ENCODE data around the gene PARP1.
A peak's percentile ranks its signal among the peaks of the same experiment; 100 is the strongest.
"Not testable (repeated sequence)": the region's sequence is repeated elsewhere in the genome, so short reads cannot be mapped to it uniquely, and the experiment has no call there.

PARP1 gene

DNA sequence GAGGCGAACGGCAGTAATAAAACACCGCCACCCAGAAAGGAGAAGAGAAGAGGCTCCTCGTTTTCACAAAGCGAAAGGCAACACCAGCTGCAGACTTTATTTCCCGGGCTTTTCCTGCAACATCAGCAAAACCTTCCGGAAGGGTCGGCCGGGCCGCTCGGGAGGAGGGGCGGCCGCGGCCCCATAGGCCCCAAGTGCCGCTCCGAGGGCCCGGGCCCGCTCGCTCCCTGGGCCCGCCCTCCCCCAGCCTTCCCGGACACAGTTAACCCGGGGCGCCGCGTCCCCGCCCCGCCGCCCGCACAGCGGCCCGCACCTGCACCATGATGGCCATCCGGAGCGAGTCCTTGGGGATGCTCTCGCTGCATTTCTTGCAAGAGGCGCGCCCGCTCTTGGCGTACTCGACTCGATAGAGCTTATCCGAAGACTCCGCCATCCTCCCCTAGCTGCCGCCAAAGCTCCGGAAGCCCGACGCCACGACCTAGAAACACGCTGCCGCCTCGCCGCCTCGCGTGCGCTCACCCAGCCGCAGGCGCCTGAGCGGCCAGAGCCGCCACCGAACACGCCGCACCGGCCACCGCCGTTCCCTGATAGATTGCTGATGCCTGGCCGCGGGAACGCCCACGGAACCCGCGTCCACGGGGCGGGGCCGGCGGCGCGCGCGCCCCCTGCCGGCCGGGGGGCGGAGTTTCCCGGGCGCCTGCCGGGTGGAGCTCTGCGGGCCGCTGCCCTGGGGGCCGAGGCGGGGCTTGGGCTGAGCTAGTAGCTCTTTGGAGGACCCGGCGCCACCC, at the start of gene PARP1:
Gene PARP1, minus strand, starts transcription at position 597 of the 788 bp plus-strand sequence. Its CDS starts 164 bp downstream, at position 433.
- peak; percentile 98 for DNase-seq

DNA sequence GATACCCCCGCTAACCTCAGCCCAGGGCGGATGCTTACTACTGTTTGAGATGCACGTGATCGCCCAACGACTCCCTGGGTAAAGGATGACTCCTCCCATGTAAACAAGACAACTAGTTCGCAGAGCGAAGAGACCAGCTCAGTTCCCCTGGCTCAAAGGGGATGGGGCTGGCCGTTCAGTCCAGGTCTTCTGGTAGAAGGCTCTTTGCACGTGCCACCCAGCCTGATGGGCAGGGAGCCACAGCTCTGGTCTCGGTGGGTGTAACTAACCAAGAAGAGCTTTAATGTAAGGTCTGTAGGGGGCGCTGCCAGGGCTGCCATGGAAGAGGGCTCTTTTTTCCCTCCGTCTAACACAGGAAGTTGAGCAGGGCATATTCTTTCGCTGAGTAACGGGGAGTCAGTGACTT, 49.4 kb upstream of the PARP1 start:
- DNase-seq = no peak

DNA sequence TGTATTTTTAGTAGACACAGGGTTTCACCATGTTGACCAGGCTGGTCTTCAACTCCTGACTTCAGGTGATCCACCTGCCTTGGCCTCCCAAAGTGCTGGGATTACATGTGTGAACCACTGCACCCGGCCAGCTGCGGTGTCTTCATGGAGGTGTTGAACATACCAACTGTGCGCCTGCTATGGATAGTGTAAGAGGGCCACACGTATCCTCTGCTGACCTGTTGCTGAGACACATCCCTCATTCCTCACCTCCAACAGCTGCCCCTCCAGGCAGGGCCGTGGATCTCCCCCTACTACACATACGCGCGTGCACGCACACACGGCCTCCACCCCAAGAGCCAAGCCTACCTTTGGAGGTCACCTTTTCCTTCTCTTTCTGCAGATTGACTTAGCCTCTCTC, 48.0 kb upstream of the PARP1 start:
- no peak for DNase-seq

DNA sequence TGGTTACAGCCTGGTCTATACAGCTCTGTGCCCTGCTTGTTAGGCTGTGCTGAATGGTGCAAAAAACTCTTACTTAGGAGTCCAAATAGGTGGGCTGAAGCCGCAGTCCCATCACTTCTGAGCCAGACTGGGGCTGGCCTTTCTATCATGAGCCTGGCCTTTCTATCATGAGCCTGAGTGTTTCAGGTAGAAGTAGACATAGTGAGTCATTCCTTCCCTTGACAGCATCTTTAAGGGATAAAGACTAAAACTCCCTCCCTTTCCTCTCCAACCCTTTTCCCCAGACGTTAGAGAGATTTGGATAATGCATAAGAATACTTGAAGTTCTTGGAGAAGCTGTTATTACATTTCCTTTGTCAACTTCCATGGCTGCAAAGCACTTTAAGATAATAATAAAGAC, 46.5 kb upstream of the PARP1 start:
- DNase-seq = no peak

DNA sequence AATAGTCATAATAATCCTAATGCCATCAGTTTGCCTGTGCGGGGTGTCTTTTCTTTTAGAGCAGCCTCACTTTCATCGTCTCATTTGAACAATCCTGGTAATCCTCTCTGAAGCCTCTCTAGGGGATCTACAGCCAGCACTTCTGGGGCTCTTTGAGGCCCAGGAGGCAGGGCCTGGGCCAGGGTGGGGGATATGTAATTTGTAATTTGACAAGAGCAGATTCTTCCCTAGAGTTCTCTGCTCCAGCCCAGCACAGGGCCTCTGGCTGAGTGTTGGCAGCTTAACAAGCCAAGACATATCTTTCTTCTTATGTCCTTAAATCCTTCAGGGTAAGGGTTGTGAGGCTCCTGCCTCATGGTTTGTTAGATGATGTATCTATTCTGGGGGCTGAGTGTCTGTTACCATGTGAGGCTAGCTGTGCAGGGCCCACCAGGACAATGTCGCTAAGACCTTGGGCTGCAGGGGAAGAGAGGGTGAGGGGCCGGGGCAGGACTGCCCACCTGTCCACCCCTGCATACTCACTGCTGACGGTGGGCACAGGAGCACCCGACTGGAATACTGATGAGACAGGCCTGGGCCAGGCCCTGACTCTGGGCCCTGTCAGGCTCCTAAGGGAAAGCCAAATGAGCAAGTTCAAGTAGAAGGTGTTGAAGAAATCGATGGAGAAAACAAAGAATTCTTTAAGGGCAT, 45.3 kb upstream of the PARP1 start:
- DNase-seq = no peak

DNA sequence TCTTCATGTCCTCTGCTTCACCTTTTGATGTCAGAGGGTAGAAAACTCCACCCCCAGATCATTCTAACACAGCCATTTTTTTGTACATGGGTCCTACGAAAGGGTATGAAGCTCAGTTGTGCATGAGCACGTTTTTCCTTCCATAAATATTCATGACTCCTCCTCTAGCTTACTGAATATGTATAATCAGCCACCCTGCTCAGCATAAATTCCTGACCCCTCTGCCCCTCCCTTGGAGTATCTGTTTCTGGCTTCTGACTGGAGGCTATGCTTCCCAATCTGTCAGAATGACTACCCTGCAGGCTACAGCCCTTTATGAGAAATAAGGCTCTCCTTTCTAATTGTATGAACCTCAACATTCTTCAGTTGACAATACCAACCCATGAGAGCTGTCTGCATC, 42.8 kb upstream of the PARP1 start:
- no peak for DNase-seq

DNA sequence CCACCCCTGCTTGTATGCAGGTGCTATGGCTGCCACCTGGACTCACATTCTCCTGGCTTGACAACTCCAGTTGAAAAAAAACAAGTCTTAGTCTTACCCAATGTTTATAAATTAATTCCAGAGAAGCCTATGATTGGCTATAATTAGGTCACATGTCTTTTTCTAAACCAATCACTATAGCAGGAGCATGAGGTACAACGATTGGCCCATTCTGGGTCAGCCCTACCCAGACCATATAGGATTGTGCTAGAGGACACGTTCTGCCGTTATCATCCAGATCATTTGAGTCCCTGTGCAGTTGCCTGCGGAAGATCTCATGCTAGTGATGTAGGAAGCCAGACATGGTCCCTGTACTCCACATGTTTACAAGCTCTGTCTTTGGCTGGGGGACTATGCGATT, 41.9 kb upstream of the PARP1 start:
- DNase-seq = no peak

DNA sequence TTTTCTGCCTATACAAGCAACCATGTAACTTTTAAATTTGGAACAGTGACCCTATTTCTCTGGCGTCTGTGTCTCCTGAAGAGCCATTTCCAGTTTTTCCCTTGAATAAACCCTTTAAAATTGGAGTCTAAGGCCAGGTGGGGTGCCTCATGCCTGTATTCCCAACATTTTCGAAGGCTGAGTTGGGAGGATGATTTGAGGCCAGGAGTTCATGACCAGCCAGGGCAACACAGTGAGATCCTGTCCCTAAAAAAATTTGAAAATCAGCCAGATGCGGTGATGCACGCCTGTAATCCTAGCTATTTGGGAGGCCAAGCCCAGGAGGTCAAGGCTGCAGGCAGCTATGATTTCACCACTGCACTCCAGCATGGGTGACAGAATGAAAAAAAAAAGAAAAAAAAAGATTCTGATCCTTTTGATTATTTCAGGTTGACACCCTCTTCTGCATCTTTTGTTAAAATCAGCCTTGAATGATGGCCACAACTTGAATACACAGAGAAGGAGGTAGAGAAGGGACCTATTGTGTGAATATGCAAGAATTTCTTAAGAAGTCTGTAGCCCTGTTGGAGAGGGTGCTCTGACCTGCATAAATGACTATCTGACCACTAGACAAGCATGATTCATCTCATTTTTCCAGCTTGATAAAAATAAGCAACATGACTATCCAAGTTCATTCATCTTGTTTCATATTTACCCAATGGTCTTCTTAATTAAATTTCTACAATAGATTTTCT, 40.2 kb upstream of the PARP1 start:
- DNase-seq = no peak

DNA sequence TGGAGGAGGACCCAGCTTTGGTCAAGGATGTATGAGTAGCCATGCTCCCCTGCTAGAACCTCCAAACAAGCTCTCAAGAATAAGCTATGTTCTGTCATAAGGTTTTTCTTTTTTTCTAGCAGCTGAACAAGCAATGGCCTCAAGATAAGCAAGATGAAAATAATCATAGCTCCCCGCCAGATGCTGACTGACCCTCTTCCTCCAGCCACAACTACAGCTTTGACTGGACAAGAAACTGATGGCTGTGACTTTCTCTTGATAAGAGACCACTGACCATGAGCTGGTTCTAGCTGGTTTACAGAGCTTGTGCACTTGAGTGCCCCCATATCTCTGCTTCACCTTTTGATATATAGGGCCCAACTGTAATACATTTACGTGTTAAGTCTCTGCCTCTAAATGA, 38.2 kb upstream of the PARP1 start:
- DNase-seq = no peak

DNA sequence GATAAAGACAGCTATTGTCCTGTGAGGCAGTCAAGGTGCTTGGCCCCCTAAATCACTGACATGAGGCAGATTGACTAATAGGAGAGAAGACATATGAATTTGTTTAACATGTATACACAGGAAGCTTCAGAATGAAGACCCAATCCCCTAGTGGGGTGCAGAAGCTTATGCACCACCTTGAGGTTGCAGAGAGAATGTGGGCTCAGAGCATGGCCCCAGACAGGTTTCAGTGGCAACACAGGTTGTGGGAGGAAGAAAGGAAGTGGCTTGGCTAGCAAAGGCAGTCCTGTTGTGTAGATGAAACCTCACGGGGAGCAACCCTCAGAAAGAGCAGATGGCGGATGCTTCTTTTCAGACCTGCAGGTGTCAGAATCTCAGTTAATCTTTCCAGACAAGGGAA, 37.0 kb upstream of the PARP1 start:
- no peak for DNase-seq

DNA sequence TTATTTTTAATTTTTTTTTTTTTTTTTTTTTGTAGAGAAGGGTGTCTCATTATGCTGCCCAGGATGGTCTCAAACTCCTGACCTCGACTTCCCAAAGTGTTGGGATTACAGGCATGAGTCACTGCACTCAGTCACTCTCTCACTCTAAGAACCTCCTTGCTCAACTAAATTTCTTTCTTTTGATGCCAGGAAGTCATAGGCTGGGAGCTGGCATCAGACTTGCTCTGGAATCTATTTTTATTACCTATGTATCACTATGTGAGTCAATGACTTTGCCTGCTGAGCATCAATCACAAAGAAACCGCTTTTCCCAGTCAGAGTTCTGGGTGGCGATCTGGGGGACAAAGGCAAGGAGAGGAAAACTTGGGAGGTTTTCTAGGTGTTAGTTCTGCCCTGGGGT, 35.5 kb upstream of the PARP1 start:
- no peak for DNase-seq

DNA sequence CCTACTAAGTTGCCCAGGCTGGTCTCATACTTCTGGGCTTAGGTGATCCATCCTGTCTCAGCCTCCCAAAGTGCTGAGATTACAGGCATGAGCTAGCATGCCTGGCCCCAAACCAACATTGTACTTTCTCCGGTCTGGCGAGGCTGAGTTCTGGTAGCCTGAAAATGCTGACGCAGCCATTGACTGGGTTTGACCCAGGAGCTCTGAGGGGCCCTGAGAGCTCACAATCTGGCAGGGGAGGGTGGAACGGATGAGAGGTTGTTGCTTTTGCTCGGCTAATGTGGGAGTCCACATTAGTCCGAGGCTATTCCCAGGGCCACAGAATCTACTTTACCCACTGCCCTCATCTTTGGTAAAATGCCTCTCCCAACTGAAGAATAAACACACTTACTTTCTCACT, 35.1 kb upstream of the PARP1 start:
- DNase-seq = no peak

DNA sequence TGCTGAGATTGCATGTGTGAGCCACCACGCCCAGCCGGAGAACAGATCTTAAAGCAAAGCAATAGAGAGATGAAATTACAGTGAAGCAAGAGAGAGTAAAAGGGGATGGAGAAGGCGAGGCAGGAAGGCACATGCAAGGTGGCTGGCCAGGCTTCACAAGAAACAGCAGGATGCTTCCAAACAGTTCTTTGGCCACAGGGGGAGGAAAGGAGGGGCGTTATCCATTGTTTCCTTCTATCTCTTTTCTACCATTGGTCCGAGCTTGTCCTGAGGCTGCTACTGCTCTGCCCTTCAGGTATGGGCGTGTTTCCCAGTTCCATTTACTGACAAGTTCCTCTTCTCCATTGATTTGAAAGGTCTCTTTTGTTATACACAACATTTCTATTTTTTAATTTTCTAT, 33.7 kb upstream of the PARP1 start:
- DNase-seq = no peak

DNA sequence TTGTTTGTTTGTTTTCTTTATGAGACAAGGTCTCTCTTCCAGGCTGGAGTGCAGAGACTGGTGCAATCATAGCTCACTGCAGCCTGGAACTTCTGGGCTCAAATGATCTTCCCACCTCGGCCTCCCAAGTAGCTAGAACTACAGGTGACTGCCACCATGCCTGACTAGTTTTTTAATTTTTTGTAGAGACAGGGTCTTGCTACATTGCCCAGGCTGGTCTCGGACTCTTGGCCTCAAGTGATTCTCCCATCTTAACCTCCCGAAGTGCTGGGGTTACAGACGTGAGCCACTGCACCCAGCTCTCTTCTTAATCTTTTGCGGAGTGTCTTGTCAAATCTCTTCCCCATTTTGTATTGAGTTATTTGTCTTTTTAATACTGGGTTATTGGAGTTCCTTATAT, 32.6 kb upstream of the PARP1 start:
- no peak for DNase-seq

DNA sequence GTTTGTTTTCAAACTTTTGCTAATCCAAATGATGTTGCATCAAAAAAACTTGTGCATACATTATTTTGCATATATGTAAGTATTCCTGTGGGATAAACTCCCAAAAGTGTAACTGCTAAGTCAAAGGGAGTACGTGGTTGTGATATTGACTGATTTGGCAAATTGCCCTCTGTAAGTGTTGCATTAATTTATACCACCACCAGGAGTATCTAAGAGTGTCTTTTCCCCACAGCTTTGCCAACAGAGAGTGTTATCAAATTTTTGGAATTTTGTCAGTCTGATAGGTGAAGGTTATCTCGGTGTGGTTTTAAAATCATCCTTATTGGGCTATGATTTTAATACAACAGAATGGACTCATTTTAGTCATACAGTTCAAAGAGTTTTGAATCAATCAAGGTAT, 30.1 kb upstream of the PARP1 start:
- no peak for DNase-seq

DNA sequence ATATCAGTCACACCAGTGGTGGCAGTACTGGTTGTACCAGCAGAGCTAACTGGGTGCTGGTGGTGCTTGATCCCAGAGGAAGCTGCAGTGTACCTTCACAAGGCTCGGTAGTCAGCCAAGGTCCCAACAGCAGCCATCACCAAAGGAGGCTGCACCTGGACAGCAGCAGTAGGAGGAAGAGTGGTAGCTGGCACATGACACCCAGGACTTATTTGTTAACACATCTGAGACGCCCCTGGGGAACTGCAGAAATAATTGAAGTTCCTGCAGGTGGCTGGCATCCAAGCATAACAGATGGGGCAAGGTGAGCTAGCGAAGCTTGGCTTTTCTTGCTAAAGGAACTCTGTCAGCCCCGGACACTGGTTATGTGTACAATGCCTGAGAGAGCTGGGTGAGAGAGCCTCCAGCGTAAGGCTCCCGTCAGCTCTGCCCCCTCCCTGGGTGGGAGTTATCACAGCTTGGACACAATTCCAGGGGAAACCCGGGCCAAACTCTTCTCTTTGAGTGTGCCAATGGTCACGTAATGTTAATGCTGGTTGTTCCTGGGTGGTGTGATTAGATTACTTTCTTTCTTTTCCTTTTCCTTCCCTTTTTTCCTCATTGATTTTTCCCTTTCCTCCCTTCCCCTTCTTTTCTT, 29.1 kb upstream of the PARP1 start:
- no peak for DNase-seq

DNA sequence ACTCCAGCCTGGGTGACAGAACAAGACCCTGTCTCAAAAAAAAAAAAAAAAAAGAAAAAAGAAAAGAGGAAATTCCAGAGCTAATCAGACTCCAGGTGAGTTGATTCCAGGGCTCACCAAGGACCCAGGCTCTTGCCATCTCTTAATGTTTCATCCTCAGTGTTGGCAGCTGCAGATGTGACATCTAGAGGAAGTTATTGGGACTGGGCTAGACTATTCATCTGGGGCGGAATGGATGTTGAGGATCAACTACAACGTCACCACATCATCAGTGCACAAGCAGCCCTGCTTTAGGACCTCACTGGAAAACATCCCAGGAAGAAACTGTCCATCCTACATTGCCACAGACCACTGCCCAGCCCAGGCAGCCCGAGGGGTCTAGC, 28.6 kb upstream of the PARP1 start:
- DNase-seq = no peak

DNA sequence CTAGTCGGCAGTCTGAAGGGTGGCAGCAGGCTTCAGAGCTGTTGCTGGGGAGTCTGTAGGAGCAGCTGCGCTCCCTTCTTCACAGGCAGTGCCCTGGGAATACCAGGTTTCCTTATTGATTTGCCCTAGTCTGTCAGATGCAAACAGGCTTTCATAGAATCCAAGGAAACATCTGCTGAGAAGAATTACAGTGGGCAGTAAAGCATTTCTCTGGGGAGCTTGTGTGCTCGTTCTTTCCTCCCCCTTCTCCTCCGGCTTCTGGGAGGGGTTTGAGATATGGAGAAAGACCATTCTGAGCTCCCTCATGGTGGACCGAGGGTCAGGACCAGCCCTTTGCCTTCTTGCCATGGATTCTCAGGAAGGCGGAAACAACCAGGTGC, 25.4 kb upstream of the PARP1 start:
- DNase-seq = no peak

DNA sequence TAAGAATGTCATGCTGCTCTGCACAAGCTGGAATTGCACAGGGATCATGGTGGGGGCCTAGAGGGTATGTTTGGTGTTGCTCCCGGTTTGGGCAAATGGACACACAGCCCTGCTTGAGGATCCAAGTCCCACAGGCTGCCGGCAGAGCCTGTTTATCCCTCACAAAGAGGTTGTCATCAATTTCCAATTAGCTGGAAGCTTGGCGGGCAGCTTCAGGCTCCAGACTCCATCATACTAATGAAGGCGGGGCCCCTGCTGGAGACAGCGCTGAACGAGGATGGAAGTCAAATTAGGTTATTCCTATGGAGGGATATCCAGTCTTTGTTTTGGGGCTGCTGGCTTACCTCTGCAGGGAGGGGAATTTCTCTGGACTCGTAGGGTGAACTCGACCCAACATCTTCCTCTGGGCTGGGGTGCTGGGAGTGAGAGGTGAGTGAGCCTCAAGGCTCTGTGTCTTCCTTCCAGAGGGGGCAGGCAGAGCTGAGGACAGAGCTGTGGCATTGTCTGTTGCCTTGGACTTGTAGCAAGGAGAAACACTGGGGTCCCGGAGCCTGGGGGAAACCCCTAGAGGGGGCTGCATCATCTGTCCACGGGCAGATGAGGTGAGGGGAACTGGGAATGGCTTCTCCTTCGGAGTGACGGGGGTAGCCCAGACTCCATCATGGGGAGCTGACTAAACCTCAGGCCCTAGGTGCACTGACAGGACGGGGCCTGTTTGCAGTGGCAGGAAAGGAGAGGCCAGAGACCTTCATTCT, 24.9 kb upstream of the PARP1 start:
- no peak for DNase-seq

DNA sequence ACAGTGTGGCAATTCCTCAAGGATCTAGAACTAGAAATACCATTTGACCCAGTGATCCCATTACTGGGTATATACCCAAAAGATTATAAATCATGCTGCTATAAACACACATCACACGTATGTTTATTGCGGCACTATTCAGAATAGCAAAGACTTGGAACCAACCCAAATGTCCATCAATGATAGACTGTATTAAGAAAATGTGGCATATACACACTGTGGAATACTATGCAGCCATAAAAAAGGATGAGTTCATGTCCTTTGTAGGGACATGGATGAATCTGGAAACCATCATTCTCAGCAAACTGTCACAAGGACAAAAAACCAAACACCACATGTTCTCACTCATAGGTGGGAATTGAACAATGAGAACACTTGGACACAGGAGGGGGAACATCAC, 24.0 kb upstream of the PARP1 start:
- DNase-seq = not testable (repeated sequence)

DNA sequence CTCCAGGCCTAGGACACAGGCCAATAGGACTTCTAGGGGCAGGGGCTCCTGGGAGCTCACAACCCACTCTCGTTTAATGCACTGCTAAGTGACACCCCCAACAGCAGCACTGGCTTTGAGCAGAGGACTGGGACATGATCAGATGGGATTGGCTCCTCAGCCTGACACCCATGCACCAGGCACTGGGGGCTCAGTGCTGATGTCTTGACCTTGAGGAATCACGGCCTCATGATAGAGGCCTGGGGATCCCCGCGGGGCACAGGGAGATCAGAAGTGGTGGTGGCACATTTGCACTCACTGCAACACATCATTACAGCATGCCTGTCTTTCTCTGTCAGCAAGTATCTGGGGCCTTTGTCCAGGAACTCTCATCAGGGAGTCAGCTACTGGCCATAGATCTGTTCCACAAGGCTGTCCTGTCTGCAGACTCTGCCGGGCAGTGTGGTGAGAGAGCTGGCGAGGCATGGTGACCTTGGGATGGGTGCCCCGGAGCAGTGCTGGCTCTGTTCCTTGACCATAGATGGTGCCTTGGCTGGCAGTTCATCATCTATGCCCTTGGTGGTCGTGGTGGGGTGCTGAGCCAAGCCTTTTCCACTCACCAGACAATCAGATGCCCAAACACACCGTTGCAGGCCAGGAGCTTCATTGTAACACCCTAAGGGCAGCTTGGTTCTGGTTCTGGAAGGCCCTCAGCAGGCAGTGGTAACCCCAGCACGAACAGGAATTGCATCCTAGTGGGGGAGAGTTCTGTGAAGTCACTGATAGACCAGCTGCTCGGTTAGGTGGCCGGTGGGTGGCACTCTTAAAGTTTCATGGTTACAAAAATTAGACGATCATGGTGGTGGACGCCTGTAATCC, 22.2 kb upstream of the PARP1 start:
- no peak for DNase-seq
